H9 (cell line): ENCODE measurements around the gene WDR5. TPM values are rescaled to one million over a fixed set of nuclear protein-coding genes. Genes with fewer than 3 reads are reported as not detected.

Source experiments
- DNase-seq: peaks from one replicate; pipeline ENCODE4 v3.0.0-alpha.2; 2017
- H2AFZ ChIP-seq: one replicate; pipeline ENCODE4 v1.6.1; 2013; ENCODE audit warnings: mild to moderate bottlenecking, low read length, control low read depth, moderate library complexity
- H2AK5ac ChIP-seq: 2 replicates; pipeline ENCODE4 v1.6.1; 2013; ENCODE audit warnings: low read length, control low read depth, mixed read lengths; ENCODE audit not compliant: insufficient read length
- H2BK120ac ChIP-seq: one replicate; pipeline ENCODE4 v1.6.1; 2013; ENCODE audit warnings: low read depth, mild to moderate bottlenecking, low read length, control low read depth, inconsistent platforms; ENCODE audit not compliant: poor library complexity, severe bottlenecking
- H2BK12ac ChIP-seq: 2 replicates; pipeline ENCODE4 v1.6.1; 2013; ENCODE audit warnings: low read length, control low read depth, mixed read lengths, low read depth; ENCODE audit not compliant: insufficient read length
- H2BK15ac ChIP-seq: 2 replicates; pipeline ENCODE4 v1.6.1; 2013; ENCODE audit warnings: low read depth, low read length, control low read depth
- H2BK20ac ChIP-seq: one replicate; pipeline ENCODE4 v1.6.1; 2013; ENCODE audit warnings: low read depth, mild to moderate bottlenecking, low read length, control low read depth, inconsistent platforms; ENCODE audit not compliant: poor library complexity, severe bottlenecking
- H2BK5ac ChIP-seq: 2 replicates; pipeline ENCODE4 v1.6.1; 2013; ENCODE audit warnings: low read length, control low read depth, mixed read lengths; ENCODE audit not compliant: insufficient read length
- H3K14ac ChIP-seq: 2 replicates; pipeline ENCODE4 v1.6.1; 2013; ENCODE audit warnings: low read length, control low read depth; ENCODE audit not compliant: insufficient read depth
- H3K18ac ChIP-seq: 2 replicates; pipeline ENCODE4 v1.6.1; 2013; ENCODE audit warnings: low read depth, mild to moderate bottlenecking, mixed read lengths, low read length, control low read depth; ENCODE audit not compliant: insufficient read length
- H3K23ac ChIP-seq: 2 replicates; pipeline ENCODE4 v1.6.1; 2013; ENCODE audit warnings: low read length, control low read depth, mixed read lengths, low read depth; ENCODE audit not compliant: insufficient read length
- H3K23me2 ChIP-seq: 2 replicates; pipeline ENCODE4 v1.6.1; 2013; ENCODE audit warnings: low read depth, mild to moderate bottlenecking, mixed read lengths, low read length, control low read depth; ENCODE audit not compliant: insufficient read length, poor library complexity, severe bottlenecking
- H3K27ac ChIP-seq: 2 replicates; pipeline ENCODE4 v1.5.1; 2013; ENCODE audit warnings: low read length, control low read depth, mixed read lengths, low read depth; ENCODE audit not compliant: insufficient read length
- H3K27me3 ChIP-seq: 2 replicates; pipeline ENCODE4 v1.6.1; 2013; ENCODE audit warnings: low read length, control low read depth, inconsistent platforms; ENCODE audit not compliant: insufficient read depth
- H3K4ac ChIP-seq: 2 replicates; pipeline ENCODE4 v1.6.1; 2013; ENCODE audit warnings: low read depth, mild to moderate bottlenecking, control low read depth, inconsistent platforms, low read length, moderate library complexity
- H3K4me1 ChIP-seq: 2 replicates; pipeline ENCODE4 v1.6.1; 2013; ENCODE audit warnings: low read length, control low read depth, inconsistent platforms; ENCODE audit not compliant: insufficient read depth
- H3K4me2 ChIP-seq: 2 replicates; pipeline ENCODE4 v1.6.1; 2013; ENCODE audit warnings: low read length, control low read depth, mixed read lengths; ENCODE audit not compliant: insufficient read length, insufficient read depth
- H3K56ac ChIP-seq: 2 replicates; pipeline ENCODE4 v1.6.1; 2013; ENCODE audit warnings: low read depth, mild to moderate bottlenecking, mixed read lengths, low read length, control low read depth; ENCODE audit not compliant: insufficient read length
- H3K79me1 ChIP-seq: 2 replicates; pipeline ENCODE4 v1.6.1; 2013; ENCODE audit warnings: low read depth, mild to moderate bottlenecking, moderate library complexity, low read length, control low read depth, inconsistent platforms; ENCODE audit not compliant: insufficient read depth, poor library complexity, severe bottlenecking
- H3K79me2 ChIP-seq: 2 replicates; pipeline ENCODE4 v1.6.1; 2013; ENCODE audit warnings: low read length, control low read depth, inconsistent platforms; ENCODE audit not compliant: insufficient read depth
- H3K9ac ChIP-seq: 2 replicates; pipeline ENCODE4 v1.6.1; 2013; ENCODE audit warnings: low read length, control low read depth, mixed read lengths; ENCODE audit not compliant: insufficient read length; ENCODE audit errors: extremely low read depth
- H3K9me3 ChIP-seq: one replicate; pipeline ENCODE4 v1.6.1; 2013; ENCODE audit warnings: low read depth, low read length, inconsistent platforms; ENCODE audit not compliant: control insufficient read depth
- H3T11ph ChIP-seq: one replicate; pipeline ENCODE4 v1.6.1; 2013; ENCODE audit warnings: mild to moderate bottlenecking, low read length, control low read depth, inconsistent platforms
- H4K20me1 ChIP-seq: one replicate; pipeline ENCODE4 v1.6.1; 2013; ENCODE audit not compliant: control insufficient read depth, insufficient read length, insufficient read depth
- H4K5ac ChIP-seq: 2 replicates; pipeline ENCODE4 v1.6.1; 2013; ENCODE audit warnings: low read depth, mild to moderate bottlenecking, mixed read lengths, low read length, control low read depth; ENCODE audit not compliant: insufficient read length
- H4K8ac ChIP-seq: replicated peaks from 2 replicates; pipeline ENCODE4 v1.6.1; 2013; ENCODE audit warnings: low read length, control low read depth, mixed read lengths, low read depth; ENCODE audit not compliant: insufficient read length
- H4K91ac ChIP-seq: 2 replicates; pipeline ENCODE4 v1.6.1; 2013; ENCODE audit warnings: low read depth, mild to moderate bottlenecking, moderate library complexity, mixed read lengths, low read length, control low read depth; ENCODE audit not compliant: insufficient read length
- H3K27ac Mint-ChIP-seq, 3 experiments: 2 replicates in 2 of 3; 3 replicates in 1 of 3; pipeline ENCODE4 v1.8.0; 2020 to 2021; ENCODE audit warnings: mixed read lengths in 3 of 3, mild to moderate bottlenecking in 1 of 3, moderate library complexity in 1 of 3
- H3K27me3 Mint-ChIP-seq: 2 replicates; pipeline ENCODE4 v1.8.0; 2021; ENCODE audit warnings: low read depth, mild to moderate bottlenecking, moderate library complexity, mixed read lengths
- H3K36me3 Mint-ChIP-seq, 3 experiments: 2 replicates in 2 of 3; 3 replicates in 1 of 3; pipeline ENCODE4 v1.8.0; 2020 to 2021; ENCODE audit warnings: low read depth in 3 of 3, mixed read lengths in 3 of 3; ENCODE audit not compliant: insufficient read depth in 1 of 3
- H3K4me1 Mint-ChIP-seq, 2 experiments: 2 replicates each; pipeline ENCODE4 v1.8.0; 2020; ENCODE audit warnings: mixed read lengths in 2 of 2
- H3K4me3 Mint-ChIP-seq, 2 experiments: 2 replicates in 1 of 2; 3 replicates in 1 of 2; pipeline ENCODE4 v1.8.0; 2020 to 2021; ENCODE audit warnings: mild to moderate bottlenecking in 2 of 2, mixed read lengths in 2 of 2, moderate library complexity in 1 of 2
- H3K9me3 Mint-ChIP-seq, 2 experiments: 2 replicates in 1 of 2; 3 replicates in 1 of 2; pipeline ENCODE4 v1.8.0; 2020; ENCODE audit warnings: mild to moderate bottlenecking in 2 of 2, mixed read lengths in 2 of 2, moderate library complexity in 1 of 2
- WGBS: extraction: QIAGEN DNeasy Blood & Tissue Kit; methylation state at CpG from one replicate; pipeline ENCODE4 v1.1.7; 2013; ENCODE audit warnings: missing lambda C conversion rate, low lambda C conversion rate, mixed read lengths; ENCODE audit not compliant: insufficient read length; ENCODE audit errors: extremely low coverage; 5-methylcytosine and 5-hydroxymethylcytosine counted together
- total RNA-seq: library from RNA; stranded (reverse); gene quantifications from 2 replicates; pipeline ENCODE4 v1.2.1, GENCODE V29; 2021
- TF ChIP-seq, protein P1 (sequence below): fragments of 200-600 bp; sonication (generic); conservative IDR thresholded peaks from 3 replicates; pipeline ENCODE4 v1.8.0; 2021; ENCODE audit warnings: antibody characterized with exemption, mild to moderate bottlenecking

Gene WDR5
- total RNA-seq, 1 experiment from 2014 or later, result 72.3 TPM

DNA sequence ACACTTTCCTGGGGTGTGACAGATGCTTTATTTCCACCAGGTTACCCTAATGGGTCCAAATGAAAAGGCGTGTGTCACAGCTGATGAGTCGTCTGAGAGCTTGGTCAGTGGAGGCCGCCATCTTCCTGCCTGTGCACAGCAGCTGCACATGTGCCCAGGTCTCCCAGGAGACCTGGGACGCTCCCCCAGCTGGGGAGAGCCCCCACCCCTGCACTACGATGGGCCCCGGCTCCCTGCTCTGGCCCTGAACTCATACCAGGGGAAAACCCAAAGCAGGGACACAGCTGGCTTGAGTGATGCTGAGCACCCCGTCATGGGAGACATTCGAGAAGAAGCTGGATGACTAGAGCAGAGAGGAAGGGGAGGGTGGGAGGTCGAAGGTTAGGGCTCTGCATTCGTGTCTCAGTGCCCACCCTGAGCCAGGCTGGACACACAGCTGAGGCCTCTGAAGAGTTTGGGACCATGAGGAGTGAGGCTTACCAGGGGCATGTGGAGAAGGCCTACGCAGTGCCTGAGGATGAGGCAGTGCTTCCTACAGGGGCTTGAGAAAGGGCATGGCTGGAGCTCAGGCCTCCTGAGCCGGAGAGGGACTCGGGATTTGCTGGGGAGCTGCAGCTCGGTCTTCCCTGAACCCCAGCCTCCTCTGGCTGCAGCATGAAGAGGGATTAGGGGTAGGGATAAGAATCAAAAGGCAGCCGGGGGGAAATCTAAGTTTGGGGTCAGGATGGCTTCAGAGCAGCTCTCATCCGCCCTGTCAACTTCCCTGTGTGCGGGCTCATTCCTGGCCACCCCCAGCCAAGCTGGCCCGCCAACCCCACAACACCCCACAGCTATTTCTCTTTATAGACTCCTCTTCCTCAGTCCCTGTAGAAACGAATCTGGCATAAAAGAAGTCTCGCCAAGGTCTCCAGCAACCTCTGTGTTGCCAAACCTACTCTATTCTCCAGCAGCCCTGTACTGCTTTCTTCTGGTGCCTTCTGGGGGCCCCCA is 70.7 kb downstream of the WDR5 start:
- no peak overlapping the region for H4K5ac ChIP-seq
- H3K4ac ChIP-seq, result no peak overlapping the region
- H3K9ac ChIP-seq, result no peak overlapping the region
- no peak overlapping the region for H2AK5ac ChIP-seq
- no peaks in the 10 kb centered on the region for H3K79me2 ChIP-seq
- no peaks in the 10 kb centered on the region for H3K79me1 ChIP-seq
- no peaks in the 10 kb centered on the region for H3K23me2 ChIP-seq
- H3K4me1 Mint-ChIP-seq, result peaks cover 5 to 9% of the 10 kb centered on the region in 2 experiments
- no peak overlapping the region for H2BK5ac ChIP-seq
- no peak overlapping the region for H2BK120ac ChIP-seq
- no peak for DNase-seq
- no peak overlapping the region for H3K27ac Mint-ChIP-seq
- H3K23ac ChIP-seq, result no peak overlapping the region
- TF ChIP-seq, protein P1, sequence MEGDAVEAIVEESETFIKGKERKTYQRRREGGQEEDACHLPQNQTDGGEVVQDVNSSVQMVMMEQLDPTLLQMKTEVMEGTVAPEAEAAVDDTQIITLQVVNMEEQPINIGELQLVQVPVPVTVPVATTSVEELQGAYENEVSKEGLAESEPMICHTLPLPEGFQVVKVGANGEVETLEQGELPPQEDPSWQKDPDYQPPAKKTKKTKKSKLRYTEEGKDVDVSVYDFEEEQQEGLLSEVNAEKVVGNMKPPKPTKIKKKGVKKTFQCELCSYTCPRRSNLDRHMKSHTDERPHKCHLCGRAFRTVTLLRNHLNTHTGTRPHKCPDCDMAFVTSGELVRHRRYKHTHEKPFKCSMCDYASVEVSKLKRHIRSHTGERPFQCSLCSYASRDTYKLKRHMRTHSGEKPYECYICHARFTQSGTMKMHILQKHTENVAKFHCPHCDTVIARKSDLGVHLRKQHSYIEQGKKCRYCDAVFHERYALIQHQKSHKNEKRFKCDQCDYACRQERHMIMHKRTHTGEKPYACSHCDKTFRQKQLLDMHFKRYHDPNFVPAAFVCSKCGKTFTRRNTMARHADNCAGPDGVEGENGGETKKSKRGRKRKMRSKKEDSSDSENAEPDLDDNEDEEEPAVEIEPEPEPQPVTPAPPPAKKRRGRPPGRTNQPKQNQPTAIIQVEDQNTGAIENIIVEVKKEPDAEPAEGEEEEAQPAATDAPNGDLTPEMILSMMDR, result no peak
- no peak overlapping the region for H2BK12ac ChIP-seq
- H3K27me3 Mint-ChIP-seq, result peaks cover 1% of the 10 kb centered on the region
- H4K20me1 ChIP-seq, result no peaks in the 10 kb centered on the region
- H3K9me3 ChIP-seq, result no peaks in the 10 kb centered on the region
- no peak overlapping the region for H2BK15ac ChIP-seq
- no peak overlapping the region for H3K14ac ChIP-seq
- no peaks in the 10 kb centered on the region for H3K9me3 Mint-ChIP-seq
- no peaks in the 10 kb centered on the region for H3K36me3 Mint-ChIP-seq
- no peaks in the 10 kb centered on the region for H3K4me1 ChIP-seq
- H3K56ac ChIP-seq, result no peak overlapping the region
- H4K8ac ChIP-seq, result no peak overlapping the region
- no peak overlapping the region for H3K4me2 ChIP-seq
- no peak overlapping the region for H3K27ac ChIP-seq
- no CpG with 5 or more reads among the region's 20 CpGs for WGBS
- no peaks in the 10 kb centered on the region for H3K27me3 ChIP-seq
- H4K91ac ChIP-seq, result no peak overlapping the region
- no peak overlapping the region for H2BK20ac ChIP-seq
- no peak overlapping the region for H2AFZ ChIP-seq
- H3T11ph ChIP-seq, result no peak overlapping the region
- H3K4me3 Mint-ChIP-seq, result no peak overlapping the region
- H3K18ac ChIP-seq, result no peak overlapping the region
